Kidney (tissue), 14 donors: ENCODE data around the gene GADD45B. TPM values are rescaled to one million over a fixed set of nuclear protein-coding genes. Genes with fewer than 3 reads are reported as not detected.

Experiments
- DNase-seq, 5 donors: peaks; one replicate each; pipeline ENCODE4 v3.0.0-alpha.2; 2013 to 2020
- FAIRE-seq: peaks from 2 replicates; lab custom pipeline; 2012; peaks lifted over from hg19 to GRCh38; lab: Jason Lieb, UNC
- H3K27ac ChIP-seq, 2 donors: one replicate each; pipeline ENCODE4 v1.7.0; 2013; ENCODE audit warnings: low read depth in 2 of 2, low read length in 2 of 2, inconsistent platforms in 1 of 2
- H3K27me3 ChIP-seq: one replicate; pipeline ENCODE4 v1.7.1; 2013; ENCODE audit warnings: low read length, inconsistent platforms; ENCODE audit not compliant: control insufficient read depth, insufficient read depth
- H3K36me3 ChIP-seq, 3 donors: one replicate each; pipeline versions ENCODE4 v1.7.0 to v1.7.1; 2013; ENCODE audit warnings: low read length in 3 of 3, control low read depth in 1 of 3, inconsistent platforms in 1 of 3; ENCODE audit not compliant: insufficient read depth in 3 of 3, control insufficient read depth in 2 of 3
- H3K4me1 ChIP-seq, 3 donors: one replicate each; pipeline versions ENCODE4 v1.7.0 to v1.7.1; 2013; ENCODE audit warnings: low read length in 3 of 3, inconsistent platforms in 1 of 3, low read depth in 1 of 3; ENCODE audit not compliant: control insufficient read depth in 2 of 3, insufficient read depth in 2 of 3
- H3K4me3 ChIP-seq, 3 donors: one replicate each; pipeline versions ENCODE4 v1.7.0 to v1.8.1; 2013; ENCODE audit warnings: low read length in 3 of 3, control low read depth in 1 of 3, inconsistent platforms in 1 of 3
- H3K9ac ChIP-seq, 3 donors: one replicate each; pipeline versions ENCODE4 v1.7.0 to v1.7.1; 2013; ENCODE audit warnings: low read length in 3 of 3, control low read depth in 1 of 3, inconsistent platforms in 1 of 3
- H3K9me3 ChIP-seq, 3 donors: one replicate each; pipeline versions ENCODE4 v1.7.0 to v1.7.1; 2013; ENCODE audit warnings: low read length in 3 of 3, control low read depth in 1 of 3, inconsistent platforms in 1 of 3; ENCODE audit not compliant: control insufficient read depth in 2 of 3, insufficient read depth in 1 of 3
- intact Hi-C: fragments of 100-400 bp; cut with DNase I; formaldehyde crosslinking; loops from one replicate; pipeline ENCODE4 v1.11.1; 2022
- polyA plus RNA-seq: library from polyadenylated mRNA; stranded (reverse); fragments of 350-450 nt; fragmentation: Illumina TruSeq; extraction: RNeasy Lipid Tissue Mini Kit (QIAGEN cat#74804); gene quantifications from one replicate; pipeline ENCODE4 v1.2.3, GENCODE V29; 2014; ENCODE audit warnings: low read depth, low replicate concordance; ENCODE audit not compliant: insufficient read depth
- total RNA-seq: library from RNA; stranded (reverse); fragmentation: NEBNext Ultra II Directional; extraction: Animal tissue kit (Norgen Biotek cat#: 25700); gene quantifications from one replicate; pipeline ENCODE4 v1.2.1, GENCODE V29; 2021
- TF ChIP-seq, protein P1 (sequence below): IDR thresholded peaks from 3 replicates; pipeline ENCODE4 v1.5.1; 2012; ENCODE audit warnings: mild to moderate bottlenecking, moderate library complexity, borderline replicate concordance; ENCODE audit not compliant: insufficient read depth; ENCODE audit errors: extremely low read depth
- donor health status: control.
- donor health status: control.
- donor health status: control.
- donor health status: control.
- donor health status: control.
- donor health status: DM: yes; HTN: yes; CAD: no.
- donor health status: Normal renal cell carcinoma (clear cell type).

GADD45B gene
- total and polyA plus RNA-seq, 2 donors from 2014 or later, result 88.5 to 149 TPM

DNA sequence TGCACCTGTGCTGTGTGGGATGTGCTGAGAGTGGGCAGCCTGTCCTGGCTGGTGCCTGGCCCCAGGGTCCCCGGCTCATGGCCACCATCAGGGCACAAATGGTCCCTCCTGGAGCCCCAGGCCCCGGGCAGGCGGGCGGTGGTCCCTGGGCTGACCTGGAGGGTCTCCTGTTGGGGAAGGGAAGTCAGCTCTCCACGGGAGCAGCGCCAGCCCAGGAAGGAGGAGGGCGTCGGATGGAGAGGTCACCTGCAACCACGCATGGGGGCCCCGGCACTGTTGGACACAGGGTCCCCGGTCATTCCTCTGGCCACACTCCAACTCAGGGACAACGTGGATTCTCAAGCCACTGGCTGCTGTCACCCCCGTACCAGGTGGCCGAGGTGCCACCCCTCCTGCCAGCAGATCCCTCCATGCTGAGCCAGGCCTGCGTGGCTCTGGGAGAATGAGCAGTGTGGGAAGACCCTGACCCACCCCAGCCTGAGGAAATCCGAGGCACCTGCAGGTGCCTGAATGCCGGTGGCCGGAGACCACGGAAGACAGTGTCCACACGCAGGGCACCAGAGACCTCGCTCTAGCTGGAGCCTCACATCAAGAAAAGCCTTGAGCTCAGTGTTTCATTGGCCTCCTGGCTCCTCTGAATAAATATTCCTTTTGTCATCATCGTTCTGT, 32.7 kb upstream of the GADD45B start:
- DNase-seq (no peak), FAIRE-seq (no peak)
- intact Hi-C loops, result no loop called here
- TF ChIP-seq, protein P1, sequence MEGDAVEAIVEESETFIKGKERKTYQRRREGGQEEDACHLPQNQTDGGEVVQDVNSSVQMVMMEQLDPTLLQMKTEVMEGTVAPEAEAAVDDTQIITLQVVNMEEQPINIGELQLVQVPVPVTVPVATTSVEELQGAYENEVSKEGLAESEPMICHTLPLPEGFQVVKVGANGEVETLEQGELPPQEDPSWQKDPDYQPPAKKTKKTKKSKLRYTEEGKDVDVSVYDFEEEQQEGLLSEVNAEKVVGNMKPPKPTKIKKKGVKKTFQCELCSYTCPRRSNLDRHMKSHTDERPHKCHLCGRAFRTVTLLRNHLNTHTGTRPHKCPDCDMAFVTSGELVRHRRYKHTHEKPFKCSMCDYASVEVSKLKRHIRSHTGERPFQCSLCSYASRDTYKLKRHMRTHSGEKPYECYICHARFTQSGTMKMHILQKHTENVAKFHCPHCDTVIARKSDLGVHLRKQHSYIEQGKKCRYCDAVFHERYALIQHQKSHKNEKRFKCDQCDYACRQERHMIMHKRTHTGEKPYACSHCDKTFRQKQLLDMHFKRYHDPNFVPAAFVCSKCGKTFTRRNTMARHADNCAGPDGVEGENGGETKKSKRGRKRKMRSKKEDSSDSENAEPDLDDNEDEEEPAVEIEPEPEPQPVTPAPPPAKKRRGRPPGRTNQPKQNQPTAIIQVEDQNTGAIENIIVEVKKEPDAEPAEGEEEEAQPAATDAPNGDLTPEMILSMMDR, result no peak
- Histone ChIP-seq H3K27ac (no peak overlapping the region), H3K4me3 (no peak overlapping the region), H3K4me1 (no peaks in the 10 kb centered on the region), H3K9ac (no peak overlapping the region), H3K27me3 (no peaks in the 10 kb centered on the region), H3K9me3 (no peaks in the 10 kb centered on the region), H3K36me3 (peaks cover 0 to 2% (median 0%) of the 10 kb centered on the region in 3 donors)

DNA sequence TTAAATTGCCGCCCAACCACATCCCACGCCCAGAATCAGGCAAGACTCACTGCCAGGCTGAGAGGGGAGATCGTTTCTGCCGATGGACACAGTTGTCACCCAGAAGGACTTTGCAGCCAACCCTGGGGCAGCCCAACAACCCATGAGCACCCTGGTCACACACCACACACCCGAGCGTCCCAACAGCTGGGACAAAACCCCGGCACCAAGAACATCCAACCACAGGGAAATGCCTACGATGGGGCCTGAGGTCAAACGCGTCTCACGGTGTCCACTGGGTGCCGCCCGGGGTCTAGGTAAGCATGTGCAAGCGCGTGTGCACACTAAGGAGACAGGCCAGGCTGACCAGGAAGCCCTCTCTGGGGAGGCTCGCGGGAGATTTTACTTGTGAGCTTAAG, 32.1 kb upstream of the GADD45B start:
- Histone ChIP-seq H3K27me3 (no peaks in the 10 kb centered on the region), H3K9ac (no peak overlapping the region), H3K4me1 (no peaks in the 10 kb centered on the region), H3K9me3 (no peaks in the 10 kb centered on the region), H3K27ac (no peak overlapping the region), H3K36me3 (peaks cover 0 to 2% (median 0%) of the 10 kb centered on the region in 3 donors), H3K4me3 (no peak overlapping the region)
- TF ChIP-seq, protein P1, result no peak
- intact Hi-C loops, result no loop called here
- FAIRE-seq (no peak), DNase-seq (no peak)

DNA sequence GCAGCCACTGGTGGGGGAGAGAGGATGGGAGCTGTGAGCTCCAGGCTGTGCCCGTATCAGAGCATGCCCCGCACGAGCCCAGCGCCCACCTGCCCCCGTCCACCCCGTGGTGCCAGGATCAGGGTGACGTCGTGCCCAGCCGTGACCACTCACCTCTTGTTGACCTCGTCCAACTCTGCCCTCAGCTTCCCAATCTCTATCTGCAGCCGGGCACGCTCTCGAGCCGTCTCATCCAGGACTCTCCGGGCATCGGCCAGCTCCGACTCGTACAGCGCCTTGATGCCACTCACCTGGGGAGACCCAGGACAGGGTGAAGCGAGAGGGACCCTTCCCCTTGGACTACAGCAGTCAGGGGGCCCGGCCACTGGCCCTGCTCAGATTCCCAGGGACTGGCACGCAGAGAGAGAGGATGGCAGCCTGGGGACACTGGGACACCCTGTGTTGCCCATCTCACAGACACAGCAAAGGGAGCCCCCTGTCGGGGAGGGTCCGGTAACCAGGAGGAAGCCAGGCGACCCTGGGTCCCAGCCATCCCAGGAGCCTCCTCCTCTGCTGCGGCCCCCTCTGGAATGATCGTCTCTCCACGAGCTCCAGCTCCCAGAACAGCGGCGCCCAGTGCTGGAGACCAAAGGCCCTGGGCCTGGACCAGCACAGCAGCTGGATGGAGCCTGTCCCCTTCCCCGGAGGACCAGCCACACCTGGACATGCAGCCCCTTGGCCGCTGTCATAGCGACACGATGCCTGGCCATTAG, 31.5 kb upstream of the GADD45B start:
- DNase-seq, result no peak
- no peak for FAIRE-seq

More for the DNA sequence above, 31.5 kb upstream of the GADD45B start:
- TF ChIP-seq, protein P1, result no peak
- Histone ChIP-seq H3K4me3 (no peak overlapping the region), H3K9ac (no peak overlapping the region), H3K36me3 (peaks cover 0 to 2% (median 0%) of the 10 kb centered on the region in 3 donors), H3K27ac (no peak overlapping the region), H3K9me3 (no peaks in the 10 kb centered on the region), H3K4me1 (no peaks in the 10 kb centered on the region), H3K27me3 (no peaks in the 10 kb centered on the region)
- intact Hi-C loops, result no loop called here
